ENCODE measurements around the gene DTNA. TPM values are rescaled to one million over a fixed set of nuclear protein-coding genes. Genes with fewer than 3 reads are reported as not detected.

The DTNA gene
- total RNA-seq, 2 donors from 2014 or later, result 41.0 to 78.4 TPM

DNA sequence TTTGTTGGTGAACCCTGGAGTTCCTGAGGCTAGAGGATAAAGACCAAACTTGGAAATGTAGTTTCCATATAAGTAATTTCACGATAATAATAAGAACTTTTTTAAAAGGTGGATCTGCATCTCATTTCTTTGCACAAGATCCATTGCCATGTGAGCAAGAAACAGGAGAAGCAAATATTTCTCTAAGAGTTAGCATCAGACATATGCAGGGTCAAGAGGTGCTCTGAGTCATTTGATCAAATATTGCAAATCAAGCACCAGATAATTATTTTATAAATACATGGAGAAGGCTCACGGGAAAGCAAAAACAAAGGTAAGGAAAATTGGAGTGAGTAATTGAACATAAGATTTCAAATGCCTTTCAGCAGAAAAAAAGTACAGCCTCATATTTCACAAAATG is 118.0 kb downstream of the DTNA start:
- H3K27me3 ChIP-seq (replicated peaks; ENCODE audit: insufficient read depth), result no peaks in the 10 kb centered on the region
- H3K9me3 ChIP-seq, result no peaks in the 10 kb centered on the region
- ATAC-seq (ENCODE audit: insufficient number of reproducible peaks, low FRiP score, low read depth), result no peak
- H3K36me3 ChIP-seq, result peaks cover 8% of the 10 kb centered on the region
- no peak for DNase-seq (ENCODE audit: low spot score)
- H3K27ac ChIP-seq, result no peak overlapping the region
- no peak overlapping the region for H3K4me3 ChIP-seq
- H3K4me1 ChIP-seq (ENCODE audit: control insufficient read depth in 1 of 2, low read depth in 2 of 2), result peaks cover 0 to 4% of the 10 kb centered on the region in 2 donors
- TF ChIP-seq, protein P1, sequence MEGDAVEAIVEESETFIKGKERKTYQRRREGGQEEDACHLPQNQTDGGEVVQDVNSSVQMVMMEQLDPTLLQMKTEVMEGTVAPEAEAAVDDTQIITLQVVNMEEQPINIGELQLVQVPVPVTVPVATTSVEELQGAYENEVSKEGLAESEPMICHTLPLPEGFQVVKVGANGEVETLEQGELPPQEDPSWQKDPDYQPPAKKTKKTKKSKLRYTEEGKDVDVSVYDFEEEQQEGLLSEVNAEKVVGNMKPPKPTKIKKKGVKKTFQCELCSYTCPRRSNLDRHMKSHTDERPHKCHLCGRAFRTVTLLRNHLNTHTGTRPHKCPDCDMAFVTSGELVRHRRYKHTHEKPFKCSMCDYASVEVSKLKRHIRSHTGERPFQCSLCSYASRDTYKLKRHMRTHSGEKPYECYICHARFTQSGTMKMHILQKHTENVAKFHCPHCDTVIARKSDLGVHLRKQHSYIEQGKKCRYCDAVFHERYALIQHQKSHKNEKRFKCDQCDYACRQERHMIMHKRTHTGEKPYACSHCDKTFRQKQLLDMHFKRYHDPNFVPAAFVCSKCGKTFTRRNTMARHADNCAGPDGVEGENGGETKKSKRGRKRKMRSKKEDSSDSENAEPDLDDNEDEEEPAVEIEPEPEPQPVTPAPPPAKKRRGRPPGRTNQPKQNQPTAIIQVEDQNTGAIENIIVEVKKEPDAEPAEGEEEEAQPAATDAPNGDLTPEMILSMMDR (IDR thresholded peaks at IDR 0.05), result no peak

DNA sequence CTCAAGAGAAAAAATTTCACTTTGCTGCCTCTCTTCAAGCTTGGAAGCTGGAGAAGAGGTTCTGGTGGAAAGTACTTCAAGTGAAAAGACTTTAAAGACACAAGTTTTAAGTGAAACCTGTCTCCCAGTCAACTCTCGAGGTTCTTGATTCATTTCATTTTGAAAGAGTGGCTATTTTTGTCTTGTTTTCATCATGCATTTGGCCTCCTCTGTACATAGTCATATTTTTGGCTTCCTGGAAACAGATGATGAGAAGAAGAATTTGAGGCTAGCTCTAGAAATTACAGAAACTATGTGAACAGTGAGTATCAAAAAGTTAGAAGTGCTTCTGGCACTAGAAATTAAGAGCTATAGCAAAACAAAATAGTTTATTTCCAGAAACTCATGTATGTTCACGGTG is 124.8 kb downstream of the DTNA start:
- no peaks in the 10 kb centered on the region for H3K36me3 ChIP-seq
- H3K27ac ChIP-seq, result peak overlapping the region; percentile 84 to 90
- H3K9me3 ChIP-seq, result no peaks in the 10 kb centered on the region
- ATAC-seq (ENCODE audit: insufficient number of reproducible peaks, low FRiP score, low read depth), result peak; percentile 72
- DNase-seq (ENCODE audit: low spot score), result no peak
- H3K27me3 ChIP-seq (replicated peaks; ENCODE audit: insufficient read depth), result no peaks in the 10 kb centered on the region
- peak overlapping the region; percentile 59 for H3K4me3 ChIP-seq
- TF ChIP-seq, protein P1 (IDR thresholded peaks at IDR 0.05), result no peak
- peaks cover 14 to 46% of the 10 kb centered on the region in 2 donors for H3K4me1 ChIP-seq (ENCODE audit: control insufficient read depth in 1 of 2, low read depth in 2 of 2)

DNA sequence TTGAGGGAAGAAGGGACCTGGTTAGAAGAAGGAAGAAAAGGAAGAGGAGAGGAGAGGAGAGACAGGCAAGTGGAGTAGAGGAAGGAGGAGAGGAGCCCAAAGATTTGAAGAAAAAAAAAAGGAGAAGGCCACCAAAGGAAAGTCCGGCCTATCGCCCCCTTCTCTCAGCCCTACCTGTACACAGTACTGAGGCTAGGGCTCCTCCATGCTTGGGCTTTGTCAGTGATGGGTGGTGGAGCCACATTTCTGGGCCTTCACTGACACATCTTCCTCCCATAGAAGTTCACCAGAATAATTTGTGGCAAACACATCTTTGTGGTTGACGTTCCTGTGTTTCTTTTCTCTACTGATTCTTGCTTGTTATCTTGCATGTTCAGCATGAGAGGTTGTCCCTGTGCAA is 125.4 kb downstream of the DTNA start:
- no peaks in the 10 kb centered on the region for H3K36me3 ChIP-seq
- TF ChIP-seq, protein P1 (IDR thresholded peaks at IDR 0.05), result no peak
- DNase-seq (ENCODE audit: low spot score), result no peak
- no peak for ATAC-seq (ENCODE audit: insufficient number of reproducible peaks, low FRiP score, low read depth)
- H3K4me1 ChIP-seq (ENCODE audit: control insufficient read depth in 1 of 2, low read depth in 2 of 2), result peaks cover 14 to 46% of the 10 kb centered on the region in 2 donors
- H3K4me3 ChIP-seq, result no peak overlapping the region
- no peaks in the 10 kb centered on the region for H3K9me3 ChIP-seq
- H3K27ac ChIP-seq, result peak overlapping the region; percentile 84 to 90
- no peaks in the 10 kb centered on the region for H3K27me3 ChIP-seq (replicated peaks; ENCODE audit: insufficient read depth)

DNA sequence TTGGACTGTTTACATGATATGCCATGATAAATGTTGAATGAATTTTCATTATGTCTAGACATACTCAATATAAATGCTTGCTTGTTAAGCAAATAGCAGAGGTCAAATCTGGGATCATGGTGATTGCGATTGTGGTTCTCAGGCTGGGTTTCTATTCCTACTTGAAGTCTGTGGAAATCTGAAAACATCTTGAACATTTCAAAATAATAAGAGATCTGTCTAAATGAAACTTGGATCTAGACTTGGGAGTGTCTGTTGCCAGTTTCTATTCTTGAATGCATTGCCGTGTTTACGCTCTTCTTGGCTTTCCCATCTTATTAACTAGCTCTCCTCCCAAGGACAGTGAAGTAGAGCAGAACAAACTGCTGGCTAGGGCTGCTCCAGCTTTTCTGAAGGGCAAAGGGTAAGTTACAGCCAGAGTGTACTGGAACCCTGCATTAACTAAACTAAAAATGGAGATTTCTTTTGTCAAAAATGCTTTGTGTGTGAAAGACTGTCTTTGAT is 127.7 kb downstream of the DTNA start:
- peak overlapping the region; percentile 24 for H3K4me3 ChIP-seq
- peak overlapping the region; percentile 67 for H3K27ac ChIP-seq
- H3K4me1 ChIP-seq (ENCODE audit: control insufficient read depth in 1 of 2, low read depth in 2 of 2), result peaks cover 14 to 46% of the 10 kb centered on the region in 2 donors
- no peaks in the 10 kb centered on the region for H3K36me3 ChIP-seq
- TF ChIP-seq, protein P1 (IDR thresholded peaks at IDR 0.05), result no peak
- H3K9me3 ChIP-seq, result no peaks in the 10 kb centered on the region
- no peaks in the 10 kb centered on the region for H3K27me3 ChIP-seq (replicated peaks; ENCODE audit: insufficient read depth)
- ATAC-seq (ENCODE audit: insufficient number of reproducible peaks, low FRiP score, low read depth) (no peak), DNase-seq (ENCODE audit: low spot score) (no peak)

DNA sequence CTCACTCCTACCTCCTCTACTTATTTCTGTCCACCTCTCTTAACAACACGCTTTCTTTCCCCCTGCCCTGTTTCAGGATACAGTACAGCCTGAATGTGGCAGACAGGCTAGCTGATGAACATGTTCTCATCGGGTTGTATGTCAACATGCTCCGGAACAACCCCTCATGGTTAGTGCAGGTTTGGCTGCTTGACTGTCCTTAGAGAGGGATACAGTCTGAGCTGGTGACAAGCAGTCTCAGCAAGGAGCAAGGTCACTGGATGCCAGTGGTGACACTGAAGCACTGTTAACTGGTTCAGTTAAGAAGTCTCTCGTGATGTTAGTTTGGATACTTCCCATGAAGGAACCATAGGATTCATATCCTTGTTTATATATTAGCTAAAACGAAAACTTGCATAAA is 128.6 kb downstream of the DTNA start:
- no peaks in the 10 kb centered on the region for H3K36me3 ChIP-seq
- no peaks in the 10 kb centered on the region for H3K9me3 ChIP-seq
- no peaks in the 10 kb centered on the region for H3K27me3 ChIP-seq (replicated peaks; ENCODE audit: insufficient read depth)
- TF ChIP-seq, protein P1 (IDR thresholded peaks at IDR 0.05), result no peak
- H3K4me3 ChIP-seq, result no peak overlapping the region
- no peak for DNase-seq (ENCODE audit: low spot score)
- no peak for ATAC-seq (ENCODE audit: insufficient number of reproducible peaks, low FRiP score, low read depth)
- peak overlapping the region; percentile 67 for H3K27ac ChIP-seq
- H3K4me1 ChIP-seq (ENCODE audit: control insufficient read depth in 1 of 2, low read depth in 2 of 2), result peaks cover 14 to 39% of the 10 kb centered on the region in 2 donors
